HL-60 (cell line): Measurements from ENCODE around the gene OSBP2.

Source experiments
- TF ChIP-seq, protein P1 (sequence below): IDR thresholded peaks from one replicate; pipeline ENCODE4 v1.5.1; 2011; ENCODE audit warnings: low read length, control low read depth, inconsistent platforms; ENCODE audit not compliant: insufficient read depth
- TF ChIP-seq, protein P2 (sequence below): IDR thresholded peaks from 2 replicates; pipeline ENCODE4 v1.6.1; 2012; ENCODE audit warnings: low read depth; ENCODE audit not compliant: insufficient replicate concordance

GRCh38 chr22:30752771-30753170, 58.1 kb downstream of the OSBP2 start:
- TF ChIP-seq, protein P1, sequence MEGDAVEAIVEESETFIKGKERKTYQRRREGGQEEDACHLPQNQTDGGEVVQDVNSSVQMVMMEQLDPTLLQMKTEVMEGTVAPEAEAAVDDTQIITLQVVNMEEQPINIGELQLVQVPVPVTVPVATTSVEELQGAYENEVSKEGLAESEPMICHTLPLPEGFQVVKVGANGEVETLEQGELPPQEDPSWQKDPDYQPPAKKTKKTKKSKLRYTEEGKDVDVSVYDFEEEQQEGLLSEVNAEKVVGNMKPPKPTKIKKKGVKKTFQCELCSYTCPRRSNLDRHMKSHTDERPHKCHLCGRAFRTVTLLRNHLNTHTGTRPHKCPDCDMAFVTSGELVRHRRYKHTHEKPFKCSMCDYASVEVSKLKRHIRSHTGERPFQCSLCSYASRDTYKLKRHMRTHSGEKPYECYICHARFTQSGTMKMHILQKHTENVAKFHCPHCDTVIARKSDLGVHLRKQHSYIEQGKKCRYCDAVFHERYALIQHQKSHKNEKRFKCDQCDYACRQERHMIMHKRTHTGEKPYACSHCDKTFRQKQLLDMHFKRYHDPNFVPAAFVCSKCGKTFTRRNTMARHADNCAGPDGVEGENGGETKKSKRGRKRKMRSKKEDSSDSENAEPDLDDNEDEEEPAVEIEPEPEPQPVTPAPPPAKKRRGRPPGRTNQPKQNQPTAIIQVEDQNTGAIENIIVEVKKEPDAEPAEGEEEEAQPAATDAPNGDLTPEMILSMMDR: no peak
- TF ChIP-seq, protein P2, sequence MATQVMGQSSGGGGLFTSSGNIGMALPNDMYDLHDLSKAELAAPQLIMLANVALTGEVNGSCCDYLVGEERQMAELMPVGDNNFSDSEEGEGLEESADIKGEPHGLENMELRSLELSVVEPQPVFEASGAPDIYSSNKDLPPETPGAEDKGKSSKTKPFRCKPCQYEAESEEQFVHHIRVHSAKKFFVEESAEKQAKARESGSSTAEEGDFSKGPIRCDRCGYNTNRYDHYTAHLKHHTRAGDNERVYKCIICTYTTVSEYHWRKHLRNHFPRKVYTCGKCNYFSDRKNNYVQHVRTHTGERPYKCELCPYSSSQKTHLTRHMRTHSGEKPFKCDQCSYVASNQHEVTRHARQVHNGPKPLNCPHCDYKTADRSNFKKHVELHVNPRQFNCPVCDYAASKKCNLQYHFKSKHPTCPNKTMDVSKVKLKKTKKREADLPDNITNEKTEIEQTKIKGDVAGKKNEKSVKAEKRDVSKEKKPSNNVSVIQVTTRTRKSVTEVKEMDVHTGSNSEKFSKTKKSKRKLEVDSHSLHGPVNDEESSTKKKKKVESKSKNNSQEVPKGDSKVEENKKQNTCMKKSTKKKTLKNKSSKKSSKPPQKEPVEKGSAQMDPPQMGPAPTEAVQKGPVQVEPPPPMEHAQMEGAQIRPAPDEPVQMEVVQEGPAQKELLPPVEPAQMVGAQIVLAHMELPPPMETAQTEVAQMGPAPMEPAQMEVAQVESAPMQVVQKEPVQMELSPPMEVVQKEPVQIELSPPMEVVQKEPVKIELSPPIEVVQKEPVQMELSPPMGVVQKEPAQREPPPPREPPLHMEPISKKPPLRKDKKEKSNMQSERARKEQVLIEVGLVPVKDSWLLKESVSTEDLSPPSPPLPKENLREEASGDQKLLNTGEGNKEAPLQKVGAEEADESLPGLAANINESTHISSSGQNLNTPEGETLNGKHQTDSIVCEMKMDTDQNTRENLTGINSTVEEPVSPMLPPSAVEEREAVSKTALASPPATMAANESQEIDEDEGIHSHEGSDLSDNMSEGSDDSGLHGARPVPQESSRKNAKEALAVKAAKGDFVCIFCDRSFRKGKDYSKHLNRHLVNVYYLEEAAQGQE: no peak
